ENCODE results near the gene F8. TPM values are rescaled to one million over a fixed set of nuclear protein-coding genes. Genes with fewer than 3 reads are reported as not detected.
A peak's percentile ranks its signal among the peaks of the same experiment; 100 is the strongest.

F8 gene
- total and polyA plus RNA-seq, 10 of the 15 experiments (the other 5 are each of a cell fraction or from before 2014, with no cell fraction given): 3.0 to 8.1 (median 5.1) TPM

GRCh38 chrX:154990496-154990895 lies 32.0 kb downstream of the F8 start (continued):
- TF ChIP-seq MLLT1 (IDR thresholded peaks at IDR 0.05) (no peak), CBX5 (IDR thresholded peaks at IDR 0.05; ENCODE audit: low read depth) (no peak), SUPT20H (IDR thresholded peaks at IDR 0.05; ENCODE audit: borderline replicate concordance, control insufficient read depth, low read depth, low read length) (no peak), ATF3 (IDR thresholded peaks at IDR 0.05; ENCODE audit: borderline replicate concordance, extremely low read depth, low read depth, low read length) (no peak), ETV6 (conservative IDR thresholded peaks at IDR 0.05 in 1 of 2, IDR thresholded peaks at IDR 0.05 in 1 of 2; ENCODE audit: borderline replicate concordance in 1 of 2, low read depth in 1 of 2) (no peak), ZBTB11 (CRISPR knock-in tag; IDR thresholded peaks at IDR 0.05) (no peak), IRF3 (IDR thresholded peaks at IDR 0.05) (no peak), GABPA (IDR thresholded peaks at IDR 0.05; ENCODE audit: low read depth) (no peak), CUX1 (IDR thresholded peaks at IDR 0.05; ENCODE audit: insufficient replicate concordance, low read depth, low read length) (no peak), MXI1 (IDR thresholded peaks at IDR 0.05; ENCODE audit: low read depth, low read length) (no peak), CEBPB (IDR thresholded peaks at IDR 0.05; ENCODE audit: borderline replicate concordance in 1 of 2, low read depth in 2 of 2, low read length in 2 of 2) (peak in 1 of 2 experiments; percentile 53; a peak in 1 of 4 replicates), HCFC1 (IDR thresholded peaks at IDR 0.05; ENCODE audit: low read length) (no peak), SPI1 (IDR thresholded peaks at IDR 0.05; ENCODE audit: borderline replicate concordance, insufficient read depth, low read depth, low read length) (no peak), RFX5 (IDR thresholded peaks at IDR 0.05; ENCODE audit: low read depth, low read length) (no peak), SMAD5 (IDR thresholded peaks at IDR 0.05; ENCODE audit: low read depth) (no peak), EED (IDR thresholded peaks at IDR 0.05; ENCODE audit: low read depth) (no peak), EZH2 (IDR thresholded peaks at IDR 0.05; ENCODE audit: borderline replicate concordance, control insufficient read depth, low read depth, low read length) (no peak), PAX5 (IDR thresholded peaks at IDR 0.05; ENCODE audit: borderline replicate concordance, low read depth, low read length) (no peak)
